HepG2 (cell line): ENCODE data around the gene ARF4. TPM values are rescaled to one million over a fixed set of nuclear protein-coding genes. Genes with fewer than 3 reads are reported as not detected.

ENCODE experiments used
- ATAC-seq: fragments of 200-7000 bp; cut with Tn5 transposase; 3 replicates; pipeline ENCODE4 v1.9.1; 2020; ENCODE audit warnings: mild to moderate bottlenecking, moderate library complexity
- Bru-seq: library from RNA; stranded (reverse); fragments of 400-500 nt; gene quantifications from one replicate; lab custom pipeline; 2021; lab: Mats Ljungman, UMichigan
- BruChase-seq, 2 experiments: library from RNA; stranded (reverse); fragments of 400-500 nt; gene quantifications; one replicate each; lab custom pipeline; 2021; lab: Mats Ljungman, UMichigan
- BruUV-seq: library from RNA; stranded (reverse); fragments of 400-500 nt; replicated peaks from 2 replicates; lab custom pipeline; 2021; lab: Mats Ljungman, UMichigan
- CTCF ChIA-PET: fragments of 300-600 bp; formaldehyde crosslinking; extraction: SDS; loops from one replicate; lab custom pipeline; 2021; ENCODE audit warnings: low total read pairs, inconsistent platforms, low intra/inter-chr PET ratio; lab: Yijun Ruan, JAX
- POLR2A ChIA-PET: fragments of 350-600 bp; sonication (Branson Sonifier 250); formaldehyde crosslinking; loops from one replicate; lab custom pipeline; 2020; ENCODE audit warnings: antibody characterized with exemption, inconsistent platforms; lab: Yijun Ruan, JAX
- DNase-seq: peaks from one replicate; pipeline ENCODE4 v3.0.0-alpha.2; 2015; ENCODE audit warnings: low spot score
- FAIRE-seq: peaks from 3 replicates; lab custom pipeline; 2011; peaks lifted over from hg19 to GRCh38; lab: Jason Lieb, UNC
- H2AFZ ChIP-seq: one replicate; pipeline ENCODE4 v1.6.1; 2011; ENCODE audit warnings: low read length, inconsistent platforms
- H3K27ac ChIP-seq: fragments of 300-600 bp; 3 replicates; pipeline ENCODE4 v1.8.0; 2011; ENCODE audit warnings: mixed run types, mild to moderate bottlenecking, mixed read lengths, low read length, inconsistent platforms; ENCODE audit not compliant: insufficient read depth; ENCODE audit errors: extremely low read length
- H3K27me3 ChIP-seq, 2 experiments: fragments of 200-600 bp in 1 of 2; 2 replicates in 1 of 2; 3 replicates in 1 of 2; pipeline versions ENCODE4 v1.6.0 to v1.8.0; 2011; ENCODE audit warnings: low read length in 2 of 2, mild to moderate bottlenecking in 2 of 2, moderate library complexity in 2 of 2, inconsistent platforms in 1 of 2; ENCODE audit not compliant: insufficient read depth in 2 of 2, control insufficient read depth in 1 of 2
- H3K36me3 ChIP-seq, 2 experiments: fragments of 200-600 bp in 1 of 2; replicated peaks in 1 of 2; 2 replicates in 1 of 2; 3 replicates in 1 of 2; pipeline versions ENCODE4 v1.5.1 to v1.8.0; 2011; ENCODE audit warnings: low read length in 2 of 2, inconsistent platforms in 1 of 2; ENCODE audit not compliant: insufficient read depth in 2 of 2, control insufficient read depth in 1 of 2
- H3K4me1 ChIP-seq: 2 replicates; pipeline ENCODE4 v1.5.1; 2012; ENCODE audit warnings: low read length, inconsistent platforms; ENCODE audit not compliant: insufficient read depth
- H3K4me2 ChIP-seq: 2 replicates; pipeline ENCODE4 v1.6.0; 2011; ENCODE audit warnings: low read depth, low read length, inconsistent platforms
- H3K4me3 ChIP-seq, 3 experiments: fragments of 200-600 bp in 1 of 3; sonication (generic), shearing (Covaris generic) in 1 of 3; replicated peaks in 1 of 3; 2 replicates each; pipeline ENCODE4 v1.5.1; 2011 to 2016; ENCODE audit warnings: low read length in 3 of 3, inconsistent platforms in 2 of 3, low read depth in 2 of 3, mild to moderate bottlenecking in 2 of 3, control low read depth in 1 of 3, mixed read lengths in 1 of 3; ENCODE audit not compliant: insufficient read depth in 1 of 3
- H3K79me2 ChIP-seq: one replicate; pipeline ENCODE4 v1.6.1; 2011; ENCODE audit warnings: low read length, inconsistent platforms; ENCODE audit not compliant: insufficient read depth
- H3K9ac ChIP-seq: 2 replicates; pipeline ENCODE4 v1.6.0; 2011; ENCODE audit warnings: mild to moderate bottlenecking, low read depth, low read length, inconsistent platforms; ENCODE audit not compliant: insufficient read depth
- H3K9me3 ChIP-seq: 2 replicates; pipeline ENCODE4 v1.5.1; 2012; ENCODE audit warnings: mild to moderate bottlenecking, low read length
- H4K20me1 ChIP-seq: 2 replicates; pipeline ENCODE4 v1.6.0; 2011; ENCODE audit warnings: inconsistent platforms, mild to moderate bottlenecking, low read length, moderate library complexity; ENCODE audit not compliant: insufficient read depth
- MED8 ChIP-seq: sonication (generic); formaldehyde crosslinking; IDR thresholded peaks from 2 replicates; pipeline ENCODE4 v1.8.1; 2023; ENCODE audit warnings: mild to moderate bottlenecking, missing genetic modification reagents; ENCODE audit not compliant: insufficient replicate concordance
- POLR2G ChIP-seq: fragments of 200-400 bp; formaldehyde crosslinking; IDR thresholded peaks from 2 replicates; pipeline ENCODE4 v1.6.1; 2018; ENCODE audit warnings: mild to moderate bottlenecking, low read depth, low read length, moderate library complexity
- U2AF1 ChIP-seq: fragments of 200-400 bp; formaldehyde crosslinking; optimal IDR thresholded peaks from 2 replicates; pipeline ENCODE3; 2017; ENCODE audit warnings: mild to moderate bottlenecking, low read depth, low read length
- ZNF160 ChIP-seq: sonication (generic); formaldehyde crosslinking; IDR thresholded peaks from 2 replicates; pipeline ENCODE4 v1.8.0; 2022; ENCODE audit warnings: mild to moderate bottlenecking, inconsistent platforms, missing genetic modification reagents
- ZNF577 ChIP-seq: sonication (generic); formaldehyde crosslinking; IDR thresholded peaks from 2 replicates; pipeline ENCODE4 v1.4.0; 2020; ENCODE audit warnings: mild to moderate bottlenecking, low read depth, missing genetic modification reagents, borderline replicate concordance
- WGBS: methylation state at CpG from one replicate; pipeline ENCODE4 v1.1.6; 2017; ENCODE audit warnings: low lambda C conversion rate; 5-methylcytosine and 5-hydroxymethylcytosine counted together
- in situ Hi-C: cut with HindIII; loops from 2 replicates; pipeline ENCODE4 v1.10.0; 2017; ENCODE audit warnings: low pct_unique_long_range_greater_than_20kb; ENCODE audit not compliant: extremely low pct_ligation_motif_present
- intact Hi-C: fragments of 100-400 bp; cut with micrococcal nuclease; formaldehyde crosslinking; loops from one replicate; pipeline ENCODE4 v1.10.0; 2022; ENCODE audit not compliant: unreplicated experiment
- long read RNA-seq, 2 experiments: library from RNA in 1 of 2; library from polyadenylated mRNA in 1 of 2; stranded (forward) in 1 of 2; unstranded in 1 of 2; transcript quantifications; one replicate each; pipeline ENCODE4 v2.0.0, GENCODE V29; 2019 to 2022
- polyA minus RNA-seq, 3 experiments: library from RNA; depleted of rRNA, polyadenylated mRNA; stranded (reverse); fragments of >200 nt; gene quantifications; 2 replicates each; pipeline ENCODE4 v1.2.3, GENCODE V29; 2011; ENCODE audit warnings: low replicate concordance in 1 of 3
- polyA plus RNA-seq, 8 experiments: library from polyadenylated mRNA; depleted of rRNA in 3 of 8; stranded (reverse) in 7 of 8; unstranded in 1 of 8; fragments of >200 nt; fragmentation: Illumina TruSeq in 4 of 8; extraction: Trizol in 4 of 8; gene quantifications; 2 replicates each; pipeline versions ENCODE4 v1.2.1 to v1.2.3, GENCODE V29; 2011 to 2016; ENCODE audit warnings: low read depth in 4 of 8, missing spikeins in 1 of 8, mixed read lengths in 1 of 8; ENCODE audit not compliant: insufficient read depth in 1 of 8
- total RNA-seq, 5 experiments: library from RNA; depleted of rRNA; stranded (reverse); fragments of >200 nt; fragmentation: Illumina TruSeq; extraction: Trizol; gene quantifications; 2 replicates each; pipeline ENCODE4 v1.2.3, GENCODE V29; 2016; ENCODE audit warnings: low read depth in 1 of 5
- TF ChIP-seq, protein P1 (sequence below): sonication (generic); formaldehyde crosslinking; IDR thresholded peaks from 2 replicates; pipeline ENCODE4 v1.5.1; 2020; ENCODE audit warnings: mild to moderate bottlenecking, missing genetic modification reagents
- TF ChIP-seq, protein P2 (sequence below): sonication (generic); formaldehyde crosslinking; IDR thresholded peaks from 2 replicates; pipeline ENCODE4 v1.5.1; 2020; ENCODE audit warnings: missing genetic modification reagents, mild to moderate bottlenecking, borderline replicate concordance
- TF ChIP-seq, protein P3 (sequence below): sonication (generic); formaldehyde crosslinking; IDR thresholded peaks from 2 replicates; pipeline ENCODE4 v1.4.0; 2020; ENCODE audit warnings: mild to moderate bottlenecking, missing genetic modification reagents

ARF4 gene
- 184 and 247 TPM in 2 replicates for total RNA-seq (2016; rRNA removed; fragmentation: Illumina TruSeq; extraction: Trizol)
- total RNA-seq (2016; cell fraction: cytosol; rRNA removed; fragmentation: Illumina TruSeq; extraction: Trizol; ENCODE audit: low read depth), result 21.0 and 22.5 TPM in 2 replicates
- 181 and 262 TPM in 2 replicates for total RNA-seq (2016; cell fraction: insoluble cytoplasmic fraction; rRNA removed; fragmentation: Illumina TruSeq; extraction: Trizol)
- total RNA-seq (2016; cell fraction: membrane; rRNA removed; fragmentation: Illumina TruSeq; extraction: Trizol), result 59.6 and 61.1 TPM in 2 replicates
- total RNA-seq (2016; cell fraction: nucleus; rRNA removed; fragmentation: Illumina TruSeq; extraction: Trizol), result 130 and 149 TPM in 2 replicates
- 195 and 250 TPM in 2 replicates for polyA plus RNA-seq (2011; rRNA removed)
- 148 and 191 TPM in 2 replicates for polyA plus RNA-seq (2011; cell fraction: cytosol; rRNA removed)
- polyA plus RNA-seq (2011; cell fraction: nucleus; rRNA removed), result 76.8 and 76.9 TPM in 2 replicates
- polyA plus RNA-seq (2012), result 183 and 200 TPM in 2 replicates
- polyA plus RNA-seq (2016; cell fraction: cytosol; fragmentation: Illumina TruSeq; extraction: Trizol; ENCODE audit: low read depth), result 26.5 and 28.6 TPM in 2 replicates
- 437 and 475 TPM in 2 replicates for polyA plus RNA-seq (2016; cell fraction: insoluble cytoplasmic fraction; fragmentation: Illumina TruSeq; extraction: Trizol; ENCODE audit: low read depth)
- 70.5 and 72.4 TPM in 2 replicates for polyA plus RNA-seq (2016; cell fraction: membrane; fragmentation: Illumina TruSeq; extraction: Trizol; ENCODE audit: low read depth)
- polyA plus RNA-seq (2016; cell fraction: nucleus; fragmentation: Illumina TruSeq; extraction: Trizol; ENCODE audit: insufficient read depth, low read depth), result 252 and 254 TPM in 2 replicates
- 505 and 607 TPM in 2 replicates for polyA minus RNA-seq (2011; rRNA and poly(A)+ RNA removed; ENCODE audit: low replicate concordance)
- 104 and 128 TPM in 2 replicates for polyA minus RNA-seq (2011; cell fraction: cytosol; rRNA and poly(A)+ RNA removed)
- 192 and 250 TPM in 2 replicates for polyA minus RNA-seq (2011; cell fraction: nucleus; rRNA and poly(A)+ RNA removed)
- Bru-seq, nascent RNA, result percentile 98 among the genes with signal in this experiment
- percentile 98 among the genes with signal in this experiment for BruChase-seq, experiment 1, labeled RNA remaining after a 6-hour chase
- percentile 98 among the genes with signal in this experiment for BruChase-seq, experiment 2, labeled RNA remaining after a 2-hour chase
- long read RNA-seq, experiment 1, transcript ARF4-201 (6 exons, 1,660 nt), result major isoform, 278 of 295 reads
- long read RNA-seq, experiment 1, partial matches to known transcripts, result 11 of 295 reads
- long read RNA-seq, experiment 1, other reads (novel, unspliced or antisense), result 3 of 295 reads
- long read RNA-seq, experiment 2, transcript ARF4-201 (6 exons, 1,660 nt), result major isoform, 269 of 495 reads
- long read RNA-seq, experiment 2, partial matches to known transcripts, result 25 of 495 reads
- long read RNA-seq, experiment 2, other reads (novel, unspliced or antisense), result 198 of 495 reads

DNA sequence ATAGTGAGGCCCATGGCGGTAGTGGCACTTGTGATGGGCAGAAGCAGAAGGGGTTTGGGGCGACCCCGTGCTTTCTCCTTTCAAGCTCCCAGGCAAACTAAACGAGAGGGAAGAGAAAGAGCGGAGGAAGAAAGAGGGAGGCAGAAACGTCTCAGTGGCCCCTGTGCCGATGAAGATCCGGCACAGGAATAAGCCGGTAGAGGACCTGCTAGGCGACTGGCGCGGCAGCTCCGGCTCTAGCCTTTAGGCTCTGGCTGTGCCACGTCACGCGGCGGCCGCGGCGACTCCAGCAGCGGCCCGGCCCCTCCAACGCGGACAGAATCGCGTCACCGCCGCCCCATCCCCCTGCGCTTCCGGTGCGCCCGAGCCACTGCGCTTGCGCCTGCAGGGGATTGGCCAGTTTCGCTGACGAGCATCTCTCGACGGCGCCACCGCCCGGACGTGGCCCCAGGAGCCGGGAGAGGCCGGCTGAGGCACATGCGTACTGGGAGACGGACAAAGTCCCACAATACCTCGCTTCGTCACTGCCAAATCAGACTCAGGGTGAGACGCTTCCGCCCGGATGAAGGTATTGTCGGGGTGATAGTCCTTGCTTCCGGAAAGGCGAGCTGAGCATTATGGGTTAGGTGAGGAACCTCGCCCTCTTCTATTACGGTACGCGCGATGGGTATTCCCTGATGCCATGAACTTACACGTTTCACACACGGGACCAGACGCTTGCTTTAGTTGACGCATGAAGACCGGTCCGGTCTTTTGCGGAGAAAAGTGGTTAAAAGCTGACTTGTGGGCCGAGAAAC lies at the start of gene ARF4:
Gene ARF4, minus strand, starts transcription at position 218 of the 797 bp plus-strand sequence. Its CDS starts 204 bp downstream, at position 14.
- Histone ChIP-seq H3K4me2 (peak within 1 kb of the TSS; percentile 85), H4K20me1 (peaks cover 43% of the 10 kb centered on the region), H2AFZ (peak within 1 kb of the TSS; percentile 42), H3K4me3 (peak within 1 kb of the TSS; percentile 94 to 97 (median 96)), H3K79me2 (peaks cover 65% of the 10 kb centered on the region), H3K27me3 (no peaks in the 10 kb centered on the region; a peak in 2 of 5 replicates), H3K36me3 (peaks cover 0 to 6% of the 10 kb centered on the region in 2 experiments; a peak in 3 of 5 replicates), H3K27ac (peak within 1 kb of the TSS; percentile 99), H3K9me3 (no peaks in the 10 kb centered on the region), H3K9ac (peak within 1 kb of the TSS; percentile 100), H3K4me1 (peaks cover 46% of the 10 kb centered on the region)
- intact Hi-C loops, result loop anchor here (5.0 to 10.0 kb wide), 3 partner anchors 40 to 227 kb away; partner anchors contain the start of genes PDE12 and SLMAP
- peak; percentile 99 for DNase-seq
- ATAC-seq, result peak; percentile 92
- POLR2A ChIA-PET, result interaction anchor here (0.8 to 4.0 kb wide), 25 partner anchors 9 to 607 kb away, joined by 3 to 36 read pairs (median 5); partner anchors contain the start of genes APPL1, DENND6A, PDE12 and SLMAP
- no TSS peak for BruUV-seq
- 2% methylated on average over 30 of the region's 67 CpGs for WGBS
- CTCF ChIA-PET, result no interaction called here
- in situ Hi-C loops, result no loop called here
- FAIRE-seq, result peak; percentile 91
- TF ChIP-seq, protein P1, sequence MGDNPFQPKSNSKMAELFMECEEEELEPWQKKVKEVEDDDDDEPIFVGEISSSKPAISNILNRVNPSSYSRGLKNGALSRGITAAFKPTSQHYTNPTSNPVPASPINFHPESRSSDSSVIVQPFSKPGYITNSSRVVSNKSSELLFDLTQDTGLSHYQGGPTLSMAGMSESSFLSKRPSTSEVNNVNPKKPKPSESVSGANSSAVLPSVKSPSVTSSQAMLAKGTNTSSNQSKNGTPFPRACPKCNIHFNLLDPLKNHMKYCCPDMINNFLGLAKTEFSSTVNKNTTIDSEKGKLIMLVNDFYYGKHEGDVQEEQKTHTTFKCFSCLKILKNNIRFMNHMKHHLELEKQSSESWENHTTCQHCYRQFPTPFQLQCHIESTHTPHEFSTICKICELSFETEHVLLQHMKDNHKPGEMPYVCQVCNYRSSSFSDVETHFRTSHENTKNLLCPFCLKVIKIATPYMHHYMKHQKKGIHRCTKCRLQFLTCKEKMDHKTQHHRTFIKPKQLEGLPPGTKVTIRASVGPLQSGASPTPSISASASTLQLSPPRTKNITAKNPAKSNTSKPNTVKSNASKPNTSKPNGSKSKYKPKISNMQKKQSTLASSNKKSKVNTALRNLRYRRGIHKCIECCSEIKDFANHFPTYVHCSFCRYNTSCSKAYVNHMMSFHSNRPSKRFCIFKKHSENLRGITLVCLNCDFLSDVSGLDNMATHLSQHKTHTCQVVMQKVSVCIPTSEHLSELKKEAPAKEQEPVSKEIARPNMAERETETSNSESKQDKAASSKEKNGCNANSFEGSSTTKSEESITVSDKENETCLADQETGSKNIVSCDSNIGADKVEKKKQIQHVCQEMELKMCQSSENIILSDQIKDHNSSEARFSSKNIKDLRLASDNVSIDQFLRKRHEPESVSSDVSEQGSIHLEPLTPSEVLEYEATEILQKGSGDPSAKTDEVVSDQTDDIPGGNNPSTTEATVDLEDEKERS (CRISPR knock-in tag), result peak; percentile 49; the same call in 1 of the 2 replicates
- TF ChIP-seq ZNF577 (no peak), POLR2G (peak; percentile 94), U2AF1 (no peak), MED8 (CRISPR knock-in tag) (no peak), ZNF160 (CRISPR knock-in tag) (no peak)
- TF ChIP-seq, protein P2, sequence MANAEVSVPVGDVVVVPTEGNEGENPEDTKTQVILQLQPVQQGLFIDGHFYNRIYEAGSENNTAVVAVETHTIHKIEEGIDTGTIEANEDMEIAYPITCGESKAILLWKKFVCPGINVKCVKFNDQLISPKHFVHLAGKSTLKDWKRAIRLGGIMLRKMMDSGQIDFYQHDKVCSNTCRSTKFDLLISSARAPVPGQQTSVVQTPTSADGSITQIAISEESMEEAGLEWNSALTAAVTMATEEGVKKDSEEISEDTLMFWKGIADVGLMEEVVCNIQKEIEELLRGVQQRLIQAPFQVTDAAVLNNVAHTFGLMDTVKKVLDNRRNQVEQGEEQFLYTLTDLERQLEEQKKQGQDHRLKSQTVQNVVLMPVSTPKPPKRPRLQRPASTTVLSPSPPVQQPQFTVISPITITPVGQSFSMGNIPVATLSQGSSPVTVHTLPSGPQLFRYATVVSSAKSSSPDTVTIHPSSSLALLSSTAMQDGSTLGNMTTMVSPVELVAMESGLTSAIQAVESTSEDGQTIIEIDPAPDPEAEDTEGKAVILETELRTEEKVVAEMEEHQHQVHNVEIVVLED (CRISPR knock-in tag), result peak; percentile 96
- TF ChIP-seq, protein P3, sequence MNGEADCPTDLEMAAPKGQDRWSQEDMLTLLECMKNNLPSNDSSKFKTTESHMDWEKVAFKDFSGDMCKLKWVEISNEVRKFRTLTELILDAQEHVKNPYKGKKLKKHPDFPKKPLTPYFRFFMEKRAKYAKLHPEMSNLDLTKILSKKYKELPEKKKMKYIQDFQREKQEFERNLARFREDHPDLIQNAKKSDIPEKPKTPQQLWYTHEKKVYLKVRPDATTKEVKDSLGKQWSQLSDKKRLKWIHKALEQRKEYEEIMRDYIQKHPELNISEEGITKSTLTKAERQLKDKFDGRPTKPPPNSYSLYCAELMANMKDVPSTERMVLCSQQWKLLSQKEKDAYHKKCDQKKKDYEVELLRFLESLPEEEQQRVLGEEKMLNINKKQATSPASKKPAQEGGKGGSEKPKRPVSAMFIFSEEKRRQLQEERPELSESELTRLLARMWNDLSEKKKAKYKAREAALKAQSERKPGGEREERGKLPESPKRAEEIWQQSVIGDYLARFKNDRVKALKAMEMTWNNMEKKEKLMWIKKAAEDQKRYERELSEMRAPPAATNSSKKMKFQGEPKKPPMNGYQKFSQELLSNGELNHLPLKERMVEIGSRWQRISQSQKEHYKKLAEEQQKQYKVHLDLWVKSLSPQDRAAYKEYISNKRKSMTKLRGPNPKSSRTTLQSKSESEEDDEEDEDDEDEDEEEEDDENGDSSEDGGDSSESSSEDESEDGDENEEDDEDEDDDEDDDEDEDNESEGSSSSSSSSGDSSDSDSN (CRISPR knock-in tag), result peak; percentile 37; the same call in 1 of the 2 replicates
